Endometrium (tissue), 2 donors: Measurements from ENCODE around the gene XRN1.
"Not testable (repeated sequence)": the region's sequence is repeated elsewhere in the genome, so short reads cannot be mapped to it uniquely, and the experiment has no call there.

Experiments used
- FAIRE-seq: peaks from 2 replicates; lab custom pipeline; 2012; peaks lifted over from hg19 to GRCh38; lab: Jason Lieb, UNC
- donor health status: control.
- donor health status: control.

XRN1 gene

GRCh38 chr3:142447852-142448823 lies at the start of gene XRN1:
Gene XRN1, minus strand, starts transcription at chr3:142448037. Its CDS starts 93 bp downstream, at chr3:142447944.
- FAIRE-seq: no peak

- FAIRE-seq: no peak
Measured at GRCh38 chr3:142495103-142495502, 47.3 kb upstream of the XRN1 start.

- FAIRE-seq: no peak
Measured at GRCh38 chr3:142492184-142492583, 44.3 kb upstream of the XRN1 start.

- no peak for FAIRE-seq
Measured at GRCh38 chr3:142489572-142490323, 41.9 kb upstream of the XRN1 start.

- no peak for FAIRE-seq
Measured at GRCh38 chr3:142484912-142485435, 37.1 kb upstream of the XRN1 start.

GRCh38 chr3:142481196-142481595 lies 33.4 kb upstream of the XRN1 start:
- no peak for FAIRE-seq

- no peak for FAIRE-seq
Measured at GRCh38 chr3:142470826-142471225, 23.0 kb upstream of the XRN1 start.

- FAIRE-seq: no peak
Measured at GRCh38 chr3:142468456-142468855, 20.6 kb upstream of the XRN1 start.

GRCh38 chr3:142467768-142468167 lies 19.9 kb upstream of the XRN1 start:
- FAIRE-seq: no peak

- no peak for FAIRE-seq
Measured at GRCh38 chr3:142460689-142461088, 12.9 kb upstream of the XRN1 start.

GRCh38 chr3:142459929-142460328 lies 12.1 kb upstream of the XRN1 start:
- no peak for FAIRE-seq

GRCh38 chr3:142459096-142459495 lies 11.3 kb upstream of the XRN1 start:
- no peak for FAIRE-seq

GRCh38 chr3:142450881-142451280 lies 3.0 kb upstream of the XRN1 start:
- FAIRE-seq: no peak

GRCh38 chr3:142450189-142450588 lies 2.4 kb upstream of the XRN1 start:
- FAIRE-seq: no peak

- FAIRE-seq: no peak
Measured at GRCh38 chr3:142447301-142447851, 461 bp downstream of the XRN1 start.

GRCh38 chr3:142445816-142446254 lies 2.0 kb downstream of the XRN1 start:
- FAIRE-seq: no peak

GRCh38 chr3:142444343-142444742 lies 3.5 kb downstream of the XRN1 start:
- FAIRE-seq: no peak

GRCh38 chr3:142443060-142443459 lies 4.8 kb downstream of the XRN1 start:
- FAIRE-seq: not testable (repeated sequence)

GRCh38 chr3:142439499-142440220 lies 8.2 kb downstream of the XRN1 start:
- not testable (repeated sequence) for FAIRE-seq

- FAIRE-seq: not testable (repeated sequence)
Measured at GRCh38 chr3:142438096-142438495, 9.7 kb downstream of the XRN1 start.

GRCh38 chr3:142436951-142437585 lies 10.8 kb downstream of the XRN1 start:
- FAIRE-seq: no peak
